ENCODE data around the gene LRRC45.

LRRC45 gene

GRCh38 chr17:82046903-82047302, 23.8 kb downstream of the LRRC45 start:
- H4K20me1 ChIP-seq (ENCODE audit: insufficient read depth, low read length) = no peaks in the 10 kb centered on the region
- H3K9me3 ChIP-seq (ENCODE audit: insufficient read depth, low read length, severe bottlenecking) = no peaks in the 10 kb centered on the region
- TF ChIP-seq, protein P1, sequence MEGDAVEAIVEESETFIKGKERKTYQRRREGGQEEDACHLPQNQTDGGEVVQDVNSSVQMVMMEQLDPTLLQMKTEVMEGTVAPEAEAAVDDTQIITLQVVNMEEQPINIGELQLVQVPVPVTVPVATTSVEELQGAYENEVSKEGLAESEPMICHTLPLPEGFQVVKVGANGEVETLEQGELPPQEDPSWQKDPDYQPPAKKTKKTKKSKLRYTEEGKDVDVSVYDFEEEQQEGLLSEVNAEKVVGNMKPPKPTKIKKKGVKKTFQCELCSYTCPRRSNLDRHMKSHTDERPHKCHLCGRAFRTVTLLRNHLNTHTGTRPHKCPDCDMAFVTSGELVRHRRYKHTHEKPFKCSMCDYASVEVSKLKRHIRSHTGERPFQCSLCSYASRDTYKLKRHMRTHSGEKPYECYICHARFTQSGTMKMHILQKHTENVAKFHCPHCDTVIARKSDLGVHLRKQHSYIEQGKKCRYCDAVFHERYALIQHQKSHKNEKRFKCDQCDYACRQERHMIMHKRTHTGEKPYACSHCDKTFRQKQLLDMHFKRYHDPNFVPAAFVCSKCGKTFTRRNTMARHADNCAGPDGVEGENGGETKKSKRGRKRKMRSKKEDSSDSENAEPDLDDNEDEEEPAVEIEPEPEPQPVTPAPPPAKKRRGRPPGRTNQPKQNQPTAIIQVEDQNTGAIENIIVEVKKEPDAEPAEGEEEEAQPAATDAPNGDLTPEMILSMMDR (IDR thresholded peaks at IDR 0.05; ENCODE audit: borderline replicate concordance, extremely low read depth, low read length, poor library complexity, severe bottlenecking) = no peak
- no peak for TF ChIP-seq EZH2 (IDR thresholded peaks at IDR 0.05; ENCODE audit: borderline replicate concordance, low read depth, low read length, severe bottlenecking)
- H3K27ac ChIP-seq (ENCODE audit: low read length) = no peak overlapping the region
- H3K36me3 ChIP-seq (ENCODE audit: insufficient read depth, low read length) = peaks cover 23% of the 10 kb centered on the region
- H2AFZ ChIP-seq (ENCODE audit: low read depth, low read length) = no peak overlapping the region
- H3K79me2 ChIP-seq (ENCODE audit: insufficient read depth, low read length) = peaks cover 10% of the 10 kb centered on the region
- H3K9ac ChIP-seq (ENCODE audit: low read depth, low read length) = no peak overlapping the region
- no peak overlapping the region for H3K4me2 ChIP-seq (ENCODE audit: insufficient read depth, low read length)
- DNase-seq (no peak), ATAC-seq (ENCODE audit: insufficient read depth, low read depth) (no peak)
- H3K27me3 ChIP-seq (ENCODE audit: insufficient read depth, low read length, poor library complexity) = no peaks in the 10 kb centered on the region
- no peak overlapping the region for H3K4me3 ChIP-seq (ENCODE audit: low read depth in 1 of 2, low read length in 2 of 2)
- peaks cover 19% of the 10 kb centered on the region for H3K4me1 ChIP-seq (ENCODE audit: insufficient read depth, low read length)

GRCh38 chr17:82047379-82047778, 24.3 kb downstream of the LRRC45 start:
- H2AFZ ChIP-seq (ENCODE audit: low read depth, low read length) = no peak overlapping the region

GRCh38 chr17:82047914-82048570, 24.9 kb downstream of the LRRC45 start:
- Histone ChIP-seq H3K36me3 (ENCODE audit: insufficient read depth, low read length) (peaks cover 26% of the 10 kb centered on the region), H3K79me2 (ENCODE audit: insufficient read depth, low read length) (peaks cover 21% of the 10 kb centered on the region), H3K27me3 (ENCODE audit: insufficient read depth, low read length, poor library complexity) (no peaks in the 10 kb centered on the region), H3K9ac (ENCODE audit: low read depth, low read length) (no peak overlapping the region), H3K27ac (ENCODE audit: low read length) (no peak overlapping the region), H3K4me1 (ENCODE audit: insufficient read depth, low read length) (peaks cover 27% of the 10 kb centered on the region), H3K4me2 (ENCODE audit: insufficient read depth, low read length) (no peak overlapping the region), H3K4me3 (ENCODE audit: low read depth in 1 of 2, low read length in 2 of 2) (no peak overlapping the region), H4K20me1 (ENCODE audit: insufficient read depth, low read length) (peaks cover 10% of the 10 kb centered on the region), H2AFZ (ENCODE audit: low read depth, low read length) (no peak overlapping the region), H3K9me3 (ENCODE audit: insufficient read depth, low read length, severe bottlenecking) (no peaks in the 10 kb centered on the region)
- ATAC-seq (ENCODE audit: insufficient read depth, low read depth) (no peak), DNase-seq (no peak)
- TF ChIP-seq, protein P1 (IDR thresholded peaks at IDR 0.05; ENCODE audit: borderline replicate concordance, extremely low read depth, low read length, poor library complexity, severe bottlenecking) = no peak
- TF ChIP-seq EZH2 (IDR thresholded peaks at IDR 0.05; ENCODE audit: borderline replicate concordance, low read depth, low read length, severe bottlenecking) = no peak

More at GRCh38 chr17:82047379-82047778, 24.3 kb downstream of the LRRC45 start:
- Histone ChIP-seq H3K9me3 (ENCODE audit: insufficient read depth, low read length, severe bottlenecking) (no peaks in the 10 kb centered on the region), H3K9ac (ENCODE audit: low read depth, low read length) (no peak overlapping the region), H3K79me2 (ENCODE audit: insufficient read depth, low read length) (peaks cover 14% of the 10 kb centered on the region), H3K4me2 (ENCODE audit: insufficient read depth, low read length) (no peak overlapping the region), H3K4me3 (ENCODE audit: low read depth in 1 of 2, low read length in 2 of 2) (no peak overlapping the region), H3K36me3 (ENCODE audit: insufficient read depth, low read length) (peaks cover 26% of the 10 kb centered on the region), H4K20me1 (ENCODE audit: insufficient read depth, low read length) (peaks cover 4% of the 10 kb centered on the region), H3K27ac (ENCODE audit: low read length) (no peak overlapping the region), H3K27me3 (ENCODE audit: insufficient read depth, low read length, poor library complexity) (no peaks in the 10 kb centered on the region), H3K4me1 (ENCODE audit: insufficient read depth, low read length) (peaks cover 21% of the 10 kb centered on the region)
- DNase-seq = no peak
- TF ChIP-seq, protein P1 (IDR thresholded peaks at IDR 0.05; ENCODE audit: borderline replicate concordance, extremely low read depth, low read length, poor library complexity, severe bottlenecking) = no peak
- TF ChIP-seq EZH2 (IDR thresholded peaks at IDR 0.05; ENCODE audit: borderline replicate concordance, low read depth, low read length, severe bottlenecking) = no peak
- no peak for ATAC-seq (ENCODE audit: insufficient read depth, low read depth)

All from DND-41 (cell line).